Smooth muscle cell (in vitro differentiated cells): ENCODE results near the gene LXN. TPM values are rescaled to one million over a fixed set of nuclear protein-coding genes. Genes with fewer than 3 reads are reported as not detected.

Experiments used
- DNase-seq: peaks from one replicate; lab custom pipeline; 2025; ENCODE audit not compliant: unreplicated experiment; lab: John Stamatoyannopoulos, UW
- H2AFZ ChIP-seq: fragments of 200-600 bp; sonication (generic); 2 replicates; pipeline ENCODE4 v1.6.0; 2016; ENCODE audit warnings: antibody characterized with exemption, low read depth, mild to moderate bottlenecking
- H3F3A ChIP-seq: fragments of 200-600 bp; sonication (generic); 2 replicates; pipeline ENCODE4 v1.6.0; 2017; ENCODE audit warnings: antibody characterized with exemption, low read depth
- H3K27ac ChIP-seq: fragments of 200-600 bp; sonication (generic); 2 replicates; pipeline ENCODE4 v1.5.1; 2016; ENCODE audit warnings: low read depth, mild to moderate bottlenecking
- H3K27me3 ChIP-seq: fragments of 200-600 bp; sonication (generic); 2 replicates; pipeline ENCODE4 v1.6.1; 2016; ENCODE audit warnings: low read depth, mild to moderate bottlenecking
- H3K36me3 ChIP-seq: fragments of 200-600 bp; sonication (generic); 2 replicates; pipeline ENCODE4 v1.5.1; 2016; ENCODE audit warnings: low read depth
- H3K4me1 ChIP-seq: fragments of 200-600 bp; sonication (generic); 2 replicates; pipeline ENCODE4 v1.5.1; 2016; ENCODE audit warnings: low read depth
- H3K4me2 ChIP-seq: fragments of 200-600 bp; sonication (generic); 2 replicates; pipeline ENCODE4 v1.6.0; 2016; ENCODE audit warnings: mild to moderate bottlenecking
- H3K4me3 ChIP-seq: fragments of 200-600 bp; sonication (generic); 2 replicates; pipeline ENCODE4 v1.5.1; 2016; ENCODE audit warnings: mild to moderate bottlenecking
- H3K79me2 ChIP-seq: fragments of 200-600 bp; sonication (generic); 2 replicates; pipeline ENCODE4 v1.6.0; 2016; ENCODE audit warnings: low read depth, mild to moderate bottlenecking
- H3K9ac ChIP-seq: fragments of 200-600 bp; sonication (generic); 2 replicates; pipeline ENCODE4 v1.6.0; 2016; ENCODE audit warnings: low read depth
- H3K9me3 ChIP-seq: fragments of 200-600 bp; sonication (generic); replicated peaks from 2 replicates; pipeline ENCODE4 v1.5.1; 2016; ENCODE audit warnings: low read depth
- H4K20me1 ChIP-seq: fragments of 200-600 bp; sonication (generic); 2 replicates; pipeline ENCODE4 v1.6.0; 2016; ENCODE audit warnings: low read depth
- WGBS: methylation state at CpG from one replicate; pipeline ENCODE4 v1.1.7; 2016; ENCODE audit warnings: low lambda C conversion rate; 5-methylcytosine and 5-hydroxymethylcytosine counted together
- polyA plus RNA-seq: library from polyadenylated mRNA; unstranded; fragments of >200 nt; fragmentation: Nextera tagmentation; extraction: Ambion mirVana; gene quantifications from 2 replicates; pipeline ENCODE4 v1.2.1, GENCODE V29; 2016
- total RNA-seq: library from RNA; depleted of rRNA; stranded (reverse); fragments of >200 nt; gene quantifications from 2 replicates; pipeline ENCODE4 v1.2.3, GENCODE V29; 2014
- TF ChIP-seq, protein P1 (sequence below): fragments of 200-600 bp; sonication (generic); IDR thresholded peaks from 2 replicates; pipeline ENCODE4 v1.5.1; 2017; ENCODE audit warnings: borderline replicate concordance, mild to moderate bottlenecking, antibody characterized with exemption; ENCODE audit not compliant: insufficient read depth, poor library complexity, severe bottlenecking

The LXN gene
- total and polyA plus RNA-seq, 2 experiments from 2014 or later, result 28.4 to 30.4 TPM

- TF ChIP-seq, protein P1, sequence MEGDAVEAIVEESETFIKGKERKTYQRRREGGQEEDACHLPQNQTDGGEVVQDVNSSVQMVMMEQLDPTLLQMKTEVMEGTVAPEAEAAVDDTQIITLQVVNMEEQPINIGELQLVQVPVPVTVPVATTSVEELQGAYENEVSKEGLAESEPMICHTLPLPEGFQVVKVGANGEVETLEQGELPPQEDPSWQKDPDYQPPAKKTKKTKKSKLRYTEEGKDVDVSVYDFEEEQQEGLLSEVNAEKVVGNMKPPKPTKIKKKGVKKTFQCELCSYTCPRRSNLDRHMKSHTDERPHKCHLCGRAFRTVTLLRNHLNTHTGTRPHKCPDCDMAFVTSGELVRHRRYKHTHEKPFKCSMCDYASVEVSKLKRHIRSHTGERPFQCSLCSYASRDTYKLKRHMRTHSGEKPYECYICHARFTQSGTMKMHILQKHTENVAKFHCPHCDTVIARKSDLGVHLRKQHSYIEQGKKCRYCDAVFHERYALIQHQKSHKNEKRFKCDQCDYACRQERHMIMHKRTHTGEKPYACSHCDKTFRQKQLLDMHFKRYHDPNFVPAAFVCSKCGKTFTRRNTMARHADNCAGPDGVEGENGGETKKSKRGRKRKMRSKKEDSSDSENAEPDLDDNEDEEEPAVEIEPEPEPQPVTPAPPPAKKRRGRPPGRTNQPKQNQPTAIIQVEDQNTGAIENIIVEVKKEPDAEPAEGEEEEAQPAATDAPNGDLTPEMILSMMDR, result no peak
- no peaks in the 10 kb centered on the region for H3K79me2 ChIP-seq
- H3K4me1 ChIP-seq, result peaks cover 5% of the 10 kb centered on the region
- H3K36me3 ChIP-seq, result no peaks in the 10 kb centered on the region
- no peak for DNase-seq
- no peak overlapping the region for H3K4me3 ChIP-seq
- H4K20me1 ChIP-seq, result no peaks in the 10 kb centered on the region
- no peak overlapping the region for H3K4me2 ChIP-seq
- 100% methylated on average over 1 of the region's 2 CpGs for WGBS
- peaks cover 20% of the 10 kb centered on the region for H3F3A ChIP-seq
- H3K27me3 ChIP-seq, result no peaks in the 10 kb centered on the region
- no peak overlapping the region for H3K9ac ChIP-seq
- H3K27ac ChIP-seq, result peak overlapping the region; percentile 82
- no peaks in the 10 kb centered on the region for H3K9me3 ChIP-seq
- H2AFZ ChIP-seq, result no peak overlapping the region
These were observed 45.1 kb upstream of the LXN start for GRCh38 chr3:158717576-158717975.

GRCh38 chr3:158713094-158713499 is 40.6 kb upstream of the LXN start:
- Histone ChIP-seq H3K4me2 (peak overlapping the region; percentile 54), H2AFZ (no peak overlapping the region), H3K27me3 (no peaks in the 10 kb centered on the region), H3K27ac (peak overlapping the region; percentile 95), H3K9ac (peak overlapping the region; percentile 63), H3K4me1 (peaks cover 16% of the 10 kb centered on the region), H4K20me1 (no peaks in the 10 kb centered on the region), H3K36me3 (no peaks in the 10 kb centered on the region), H3F3A (peaks cover 46% of the 10 kb centered on the region), H3K4me3 (no peak overlapping the region), H3K79me2 (no peaks in the 10 kb centered on the region), H3K9me3 (no peaks in the 10 kb centered on the region)
- DNase-seq, result no peak
- TF ChIP-seq, protein P1, result no peak
- 21% methylated on average over 9 of the region's 9 CpGs for WGBS

- DNase-seq, result no peak
- Histone ChIP-seq H4K20me1 (no peaks in the 10 kb centered on the region), H3K4me2 (peak overlapping the region; percentile 54), H3K36me3 (no peaks in the 10 kb centered on the region), H3K4me3 (no peak overlapping the region), H3K79me2 (no peaks in the 10 kb centered on the region), H3K27ac (peak overlapping the region; percentile 95), H3F3A (peaks cover 46% of the 10 kb centered on the region), H3K4me1 (peaks cover 16% of the 10 kb centered on the region), H3K9me3 (no peaks in the 10 kb centered on the region), H2AFZ (no peak overlapping the region), H3K27me3 (no peaks in the 10 kb centered on the region), H3K9ac (peak overlapping the region; percentile 63)
- WGBS, result 96% methylated on average over 1 of the region's 1 CpG
- TF ChIP-seq, protein P1, result no peak
These were observed 40.0 kb upstream of the LXN start for GRCh38 chr3:158712443-158712842.

- WGBS, result 12% methylated on average over 1 of the region's 1 CpG
- Histone ChIP-seq H3K9ac (peak overlapping the region; percentile 63), H3K4me1 (peaks cover 16% of the 10 kb centered on the region), H2AFZ (no peak overlapping the region), H3F3A (peaks cover 46% of the 10 kb centered on the region), H3K27me3 (no peaks in the 10 kb centered on the region), H3K4me2 (peak overlapping the region; percentile 54), H3K36me3 (no peaks in the 10 kb centered on the region), H3K79me2 (no peaks in the 10 kb centered on the region), H3K9me3 (no peaks in the 10 kb centered on the region), H4K20me1 (no peaks in the 10 kb centered on the region), H3K4me3 (no peak overlapping the region), H3K27ac (peak overlapping the region; percentile 95)
- TF ChIP-seq, protein P1, result no peak
- no peak for DNase-seq
These were observed 39.4 kb upstream of the LXN start for GRCh38 chr3:158711886-158712285.
